Mucosa of descending colon (tissue), 3 donors: ENCODE results near the gene ERGIC3. TPM values are rescaled to one million over a fixed set of nuclear protein-coding genes. Genes with fewer than 3 reads are reported as not detected.

ENCODE experiments used
- ATAC-seq: fragments of 200-7000 bp; cut with Tn5 transposase; one replicate; pipeline ENCODE4 v1.9.1; 2020; ENCODE audit warnings: mild to moderate bottlenecking, moderate library complexity
- DNase-seq, 3 donors: peaks; one replicate each; pipeline ENCODE4 v3.0.0-alpha.2; 2020
- H3K36me3 ChIP-seq: fragments of 200-600 bp; one replicate; pipeline ENCODE4 v1.8.0; 2021; ENCODE audit warnings: low read depth, mild to moderate bottlenecking
- H3K4me1 ChIP-seq: fragments of 200-600 bp; one replicate; pipeline ENCODE4 v1.8.0; 2021; ENCODE audit warnings: low read depth, mild to moderate bottlenecking
- H3K4me3 ChIP-seq: fragments of 200-600 bp; one replicate; pipeline ENCODE4 v1.8.0; 2021; ENCODE audit warnings: mild to moderate bottlenecking
- H3K9me3 ChIP-seq: fragments of 200-600 bp; one replicate; pipeline ENCODE4 v1.8.0; 2021; ENCODE audit warnings: mild to moderate bottlenecking
- intact Hi-C, 2 donors: fragments of 100-400 bp; cut with DNase I in 1 of 2; cut with micrococcal nuclease in 1 of 2; formaldehyde crosslinking; loops; one replicate each; pipeline versions ENCODE4 v1.11.0 to v1.11.1; 2022; cut with DNase I, micrococcal nuclease
- total RNA-seq, 3 donors: library from RNA; stranded (reverse); fragmentation: NEBNext Ultra II Directional in 2 of 3; extraction: Animal tissue kit (Norgen Biotek cat#: 25700) in 2 of 3; gene quantifications; one replicate each; pipeline versions ENCODE4 v1.2.1 to v1.2.4, GENCODE V29; 2021 to 2023
- TF ChIP-seq, protein P1 (sequence below): fragments of 200-600 bp; IDR thresholded peaks from one replicate; pipeline ENCODE4 v1.8.0; 2022; ENCODE audit warnings: antibody characterized with exemption, mild to moderate bottlenecking
- donor health status: DM: no; HTN: no; CAD: no; lungs with moderate emphysema.
- donor health status: DM: no; HTN: no; CAD: no.
- donor health status: DM: no; HTN: yes; CAD: no.

ERGIC3 gene
- total RNA-seq, 3 donors from 2014 or later: 194 to 283 (median 206) TPM

DNA sequence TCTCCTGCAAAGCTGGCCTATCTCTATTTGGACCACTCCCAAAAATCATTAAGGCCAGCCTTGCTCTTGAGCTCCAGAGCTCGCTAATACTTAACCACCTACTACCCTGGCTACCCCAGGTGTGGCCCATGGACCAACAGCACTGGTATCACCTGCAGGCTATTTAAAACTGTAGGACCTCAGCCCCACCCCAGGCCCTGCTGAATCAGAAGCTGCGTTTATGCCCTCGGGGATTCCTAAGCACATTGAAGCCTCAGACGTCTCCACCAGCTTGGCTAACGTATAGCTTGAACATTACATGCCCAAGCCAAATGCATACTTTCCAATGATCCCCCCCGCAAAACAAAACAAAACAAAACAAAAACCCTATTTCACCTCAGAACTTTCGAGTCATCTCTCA is 54.0 kb downstream of the ERGIC3 start:
- H3K36me3 ChIP-seq: no peaks in the 10 kb centered on the region
- DNase-seq (no peak), ATAC-seq (no peak)
- intact Hi-C loops: no loop called here
- TF ChIP-seq, protein P1, sequence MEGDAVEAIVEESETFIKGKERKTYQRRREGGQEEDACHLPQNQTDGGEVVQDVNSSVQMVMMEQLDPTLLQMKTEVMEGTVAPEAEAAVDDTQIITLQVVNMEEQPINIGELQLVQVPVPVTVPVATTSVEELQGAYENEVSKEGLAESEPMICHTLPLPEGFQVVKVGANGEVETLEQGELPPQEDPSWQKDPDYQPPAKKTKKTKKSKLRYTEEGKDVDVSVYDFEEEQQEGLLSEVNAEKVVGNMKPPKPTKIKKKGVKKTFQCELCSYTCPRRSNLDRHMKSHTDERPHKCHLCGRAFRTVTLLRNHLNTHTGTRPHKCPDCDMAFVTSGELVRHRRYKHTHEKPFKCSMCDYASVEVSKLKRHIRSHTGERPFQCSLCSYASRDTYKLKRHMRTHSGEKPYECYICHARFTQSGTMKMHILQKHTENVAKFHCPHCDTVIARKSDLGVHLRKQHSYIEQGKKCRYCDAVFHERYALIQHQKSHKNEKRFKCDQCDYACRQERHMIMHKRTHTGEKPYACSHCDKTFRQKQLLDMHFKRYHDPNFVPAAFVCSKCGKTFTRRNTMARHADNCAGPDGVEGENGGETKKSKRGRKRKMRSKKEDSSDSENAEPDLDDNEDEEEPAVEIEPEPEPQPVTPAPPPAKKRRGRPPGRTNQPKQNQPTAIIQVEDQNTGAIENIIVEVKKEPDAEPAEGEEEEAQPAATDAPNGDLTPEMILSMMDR: no peak
- H3K4me3 ChIP-seq: no peak overlapping the region
- peaks cover 4% of the 10 kb centered on the region for H3K4me1 ChIP-seq
- no peaks in the 10 kb centered on the region for H3K9me3 ChIP-seq

DNA sequence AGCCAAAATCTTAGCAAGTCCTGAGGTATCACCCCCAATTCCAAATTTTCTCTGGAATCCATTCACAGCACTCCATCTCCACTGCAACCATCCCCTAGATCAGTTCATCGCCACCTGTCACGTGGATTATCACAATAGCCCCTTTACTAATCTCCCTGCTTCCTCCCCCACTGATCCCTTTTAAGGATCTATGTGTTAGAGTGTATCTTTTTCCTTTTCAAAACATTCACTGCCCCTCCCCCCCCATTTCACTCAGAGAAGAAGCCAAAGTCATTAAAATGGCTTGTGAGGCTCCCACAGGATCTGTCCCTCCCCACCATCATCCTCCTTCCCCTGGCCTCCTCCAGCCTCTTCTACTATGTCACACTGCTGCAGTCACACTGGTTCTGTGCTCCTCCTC is 55.3 kb downstream of the ERGIC3 start:
- Histone ChIP-seq H3K4me1 (peaks cover 14% of the 10 kb centered on the region), H3K36me3 (no peaks in the 10 kb centered on the region), H3K4me3 (no peak overlapping the region), H3K9me3 (no peaks in the 10 kb centered on the region)
- TF ChIP-seq, protein P1: no peak
- intact Hi-C loops: no loop called here
- ATAC-seq (no peak), DNase-seq (peak in 1 of 3 donors; percentile 3)

DNA sequence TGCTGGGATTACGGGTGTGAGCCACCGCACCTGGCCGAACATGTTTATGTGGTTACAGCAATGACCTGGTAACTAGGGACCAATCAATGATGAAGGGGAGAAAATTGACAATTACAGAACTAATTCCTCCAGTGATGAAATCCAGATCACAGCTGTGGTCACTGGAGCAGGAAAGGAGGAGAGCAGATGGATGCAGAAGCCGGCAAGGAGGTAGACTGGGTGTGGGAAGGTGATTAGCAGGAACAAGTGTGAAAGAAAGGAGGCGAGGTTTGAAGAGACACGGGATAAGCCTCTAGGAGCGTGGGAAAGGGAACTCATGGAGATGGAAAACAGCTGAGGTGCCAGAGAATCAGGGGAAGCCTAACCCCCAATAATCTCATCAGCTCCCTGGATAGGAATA is 56.6 kb downstream of the ERGIC3 start:
- ATAC-seq: no peak

DNA sequence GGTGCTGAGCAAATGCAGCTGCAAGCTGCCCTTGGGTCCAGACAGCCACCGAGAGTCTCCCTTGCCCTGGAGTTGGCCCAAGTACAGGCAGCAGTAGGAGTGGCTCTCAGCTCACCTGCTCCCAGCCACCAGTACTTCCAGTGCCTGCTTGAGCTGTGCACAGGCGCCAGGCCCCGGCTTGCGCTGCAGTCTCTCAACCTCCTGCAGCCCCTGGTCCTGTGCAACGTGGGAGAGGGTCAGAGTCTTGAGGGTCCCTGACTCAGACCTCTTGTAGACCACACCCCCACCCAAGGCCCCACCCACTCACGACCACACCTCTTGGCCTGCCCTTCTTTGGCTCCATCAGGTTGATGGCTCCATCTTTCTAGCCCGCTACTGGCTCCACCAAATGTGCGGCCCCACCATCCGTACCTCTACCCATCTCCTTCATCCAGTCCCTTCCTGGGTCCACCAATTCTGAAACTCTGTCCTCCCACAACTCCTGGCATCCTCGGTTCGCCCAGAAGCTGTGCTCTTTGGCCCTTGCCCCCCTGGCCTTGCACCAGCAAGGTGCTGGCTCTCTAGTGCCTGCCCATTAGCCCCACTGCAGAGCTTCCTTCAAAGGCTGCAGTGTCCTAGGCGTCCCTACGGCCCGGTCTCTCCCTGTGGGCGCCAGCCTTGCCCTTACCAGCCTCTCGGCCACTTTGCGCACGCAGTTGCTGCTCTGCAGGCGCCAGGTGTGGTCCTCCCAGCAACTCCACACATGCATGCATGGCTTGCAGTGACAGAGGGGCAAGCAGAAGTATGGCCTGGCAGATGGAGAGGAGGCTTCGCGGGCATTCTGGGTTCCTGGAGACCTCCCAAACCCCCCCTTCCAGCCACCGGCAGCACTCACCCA is 57.3 kb downstream of the ERGIC3 start:
- H3K9me3 ChIP-seq: no peaks in the 10 kb centered on the region
- TF ChIP-seq, protein P1: no peak
- H3K4me1 ChIP-seq: peaks cover 14% of the 10 kb centered on the region
- intact Hi-C loops: no loop called here
- H3K4me3 ChIP-seq: no peak overlapping the region
- DNase-seq (peak in 2 of 3 donors; percentile 49 to 61), ATAC-seq (peak; percentile 69)
- no peaks in the 10 kb centered on the region for H3K36me3 ChIP-seq

More for the DNA sequence above, 56.6 kb downstream of the ERGIC3 start:
- Histone ChIP-seq H3K9me3 (no peaks in the 10 kb centered on the region), H3K36me3 (no peaks in the 10 kb centered on the region), H3K4me3 (no peak overlapping the region), H3K4me1 (peaks cover 14% of the 10 kb centered on the region)
- intact Hi-C loops: no loop called here
- TF ChIP-seq, protein P1: no peak
- no peak for DNase-seq

DNA sequence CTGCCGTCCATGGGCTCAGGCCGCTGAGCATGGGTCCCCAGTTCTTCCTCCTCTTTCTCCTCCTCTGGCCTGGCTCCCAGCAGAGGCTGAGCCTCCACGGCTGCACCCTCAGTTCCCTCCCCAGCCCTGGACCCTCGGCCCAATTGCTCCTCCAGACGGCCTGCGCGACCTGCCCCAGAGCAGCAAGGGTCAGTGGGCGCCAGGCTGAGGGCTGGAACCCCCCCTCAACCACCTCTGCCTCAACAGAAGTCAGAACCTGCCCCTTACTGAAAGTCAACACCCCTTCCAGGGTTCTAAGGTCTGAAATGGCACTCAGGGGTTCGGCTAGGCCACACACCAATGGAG is 57.9 kb downstream of the ERGIC3 start:
- no peak for ATAC-seq
- intact Hi-C loops: no loop called here
- no peak for DNase-seq
- Histone ChIP-seq H3K4me1 (peaks cover 14% of the 10 kb centered on the region), H3K9me3 (no peaks in the 10 kb centered on the region), H3K36me3 (no peaks in the 10 kb centered on the region), H3K4me3 (no peak overlapping the region)
- TF ChIP-seq, protein P1: no peak
